Body of pancreas (tissue), 4 donors: ENCODE data around the gene ST6GALNAC3. TPM values are rescaled to one million over a fixed set of nuclear protein-coding genes. Genes with fewer than 3 reads are reported as not detected.

ENCODE experiments used
- ATAC-seq: fragments of 150-250 bp; one replicate; pipeline ENCODE4 v1.9.1; 2016
- DNase-seq, 4 donors: peaks; one replicate each; pipeline ENCODE4 v3.0.0-alpha.2; 2019
- H3K27ac ChIP-seq, 4 donors: fragments of 200-600 bp; sonication (generic); 1 replicate in 3 of 4; 2 replicates in 1 of 4; pipeline versions ENCODE4 v1.5.1 to v1.6.1; 2016 to 2019; ENCODE audit warnings: mild to moderate bottlenecking in 1 of 4, mixed read lengths in 1 of 4, moderate library complexity in 1 of 4
- H3K27me3 ChIP-seq, 2 donors: fragments of 200-600 bp; sonication (generic); one replicate each; pipeline ENCODE4 v1.6.0; 2016; ENCODE audit warnings: mild to moderate bottlenecking in 1 of 2
- H3K36me3 ChIP-seq, 2 donors: fragments of 200-600 bp; sonication (generic); replicated peaks in 1 of 2; 2 replicates each; pipeline ENCODE4 v1.5.1; 2016; ENCODE audit warnings: low read depth in 2 of 2; ENCODE audit not compliant: insufficient read depth in 1 of 2
- H3K4me1 ChIP-seq: fragments of 200-600 bp; sonication (generic); one replicate; pipeline ENCODE4 v1.6.0; 2016
- H3K4me3 ChIP-seq, 2 donors: fragments of 200-600 bp; sonication (generic); 1 replicate in 1 of 2; 2 replicates in 1 of 2; pipeline ENCODE4 v1.5.1; 2016 to 2019
- H3K9me3 ChIP-seq, 3 donors: fragments of 200-600 bp; sonication (generic); 1 replicate in 2 of 3; 2 replicates in 1 of 3; pipeline ENCODE4 v1.5.1; 2016
- CTCF ChIP-seq, 7 experiments: fragments of 450-650 bp in 4 of 7; fragments of 200-600 bp in 3 of 7; sonication (generic) in 3 of 7; IDR thresholded peaks; one replicate each; pipeline ENCODE4 v1.5.1; 2016 to 2019; ENCODE audit warnings: antibody characterized with exemption in 7 of 7
- POLR2A ChIP-seq, 3 donors: fragments of 450-650 bp; IDR thresholded peaks; one replicate each; pipeline ENCODE4 v1.6.1; 2016; ENCODE audit warnings: antibody characterized with exemption in 3 of 3, mild to moderate bottlenecking in 2 of 3
- WGBS, 2 donors: methylation state at CpG; one replicate each; pipeline ENCODE4 v1.1.5; 2017; 5-methylcytosine and 5-hydroxymethylcytosine counted together
- intact Hi-C: fragments of 100-400 bp; cut with DNase I; formaldehyde crosslinking; loops from one replicate; pipeline ENCODE4 v1.15.1; 2023
- total RNA-seq, 2 donors: library from RNA; depleted of rRNA; stranded (reverse); fragments of >200 nt; gene quantifications; one replicate each; pipeline ENCODE4 v1.1.0, GENCODE V29; 2016

Gene ST6GALNAC3
- total RNA-seq, 2 donors from 2014 or later: 1.3 to 2.3 TPM

- WGBS, 2 donors: 58 to 68% methylated on average over 4 of the region's 4 CpGs
- intact Hi-C loops: no loop called here
Measured at GRCh38 chr1:76156987-76157386, 82.4 kb downstream of the ST6GALNAC3 start.

GRCh38 chr1:76158126-76158525, 83.6 kb downstream of the ST6GALNAC3 start:
- TF ChIP-seq POLR2A (IDR thresholded peaks at IDR 0.05) (no peak), CTCF (IDR thresholded peaks at IDR 0.05) (no peak)
- intact Hi-C loops: no loop called here
- H3K9me3 ChIP-seq: no peaks in the 10 kb centered on the region
- ATAC-seq (no peak), DNase-seq (no peak)
- H3K27ac ChIP-seq: no peak overlapping the region
- H3K4me1 ChIP-seq: peaks cover 7% of the 10 kb centered on the region
- WGBS, 2 donors: 64 to 72% methylated on average over 4 of the region's 4 CpGs
- H3K36me3 ChIP-seq: no peaks in the 10 kb centered on the region
- H3K27me3 ChIP-seq: no peaks in the 10 kb centered on the region
- H3K4me3 ChIP-seq: no peak overlapping the region

More at GRCh38 chr1:76156987-76157386, 82.4 kb downstream of the ST6GALNAC3 start:
- Histone ChIP-seq H3K4me3 (no peak overlapping the region), H3K27me3 (no peaks in the 10 kb centered on the region), H3K9me3 (no peaks in the 10 kb centered on the region), H3K36me3 (no peaks in the 10 kb centered on the region), H3K4me1 (peaks cover 7% of the 10 kb centered on the region), H3K27ac (no peak overlapping the region)
- ATAC-seq (no peak), DNase-seq (no peak)
- TF ChIP-seq CTCF (IDR thresholded peaks at IDR 0.05) (no peak), POLR2A (IDR thresholded peaks at IDR 0.05) (no peak)

- H3K4me1 ChIP-seq: no peaks in the 10 kb centered on the region
- 68 to 82% methylated on average over 4 of the region's 4 CpGs for WGBS, 2 donors
- no peaks in the 10 kb centered on the region for H3K27me3 ChIP-seq
- no peak for ATAC-seq
- no peak for DNase-seq
- no peaks in the 10 kb centered on the region for H3K36me3 ChIP-seq
- H3K4me3 ChIP-seq: no peak overlapping the region
- no peak overlapping the region for H3K27ac ChIP-seq
- TF ChIP-seq CTCF (IDR thresholded peaks at IDR 0.05) (no peak), POLR2A (IDR thresholded peaks at IDR 0.05) (no peak)
- intact Hi-C loops: no loop called here
- no peaks in the 10 kb centered on the region for H3K9me3 ChIP-seq
Measured at GRCh38 chr1:76160225-76160624, 85.7 kb downstream of the ST6GALNAC3 start.

- no peaks in the 10 kb centered on the region for H3K9me3 ChIP-seq
- no peak overlapping the region for H3K27ac ChIP-seq
- TF ChIP-seq POLR2A (IDR thresholded peaks at IDR 0.05) (no peak), CTCF (IDR thresholded peaks at IDR 0.05) (no peak)
- ATAC-seq (no peak), DNase-seq (no peak)
- H3K36me3 ChIP-seq: no peaks in the 10 kb centered on the region
- no peaks in the 10 kb centered on the region for H3K4me1 ChIP-seq
- H3K4me3 ChIP-seq: no peak overlapping the region
- intact Hi-C loops: no loop called here
- 82 to 89% methylated on average over 2 of the region's 2 CpGs for WGBS, 2 donors
- no peaks in the 10 kb centered on the region for H3K27me3 ChIP-seq
Measured at GRCh38 chr1:76161451-76161850, 86.9 kb downstream of the ST6GALNAC3 start.

- no peak for ATAC-seq
- TF ChIP-seq CTCF (IDR thresholded peaks at IDR 0.05) (no peak), POLR2A (IDR thresholded peaks at IDR 0.05) (no peak)
- H3K4me1 ChIP-seq: no peaks in the 10 kb centered on the region
- H3K36me3 ChIP-seq: no peaks in the 10 kb centered on the region
- no peak overlapping the region for H3K27ac ChIP-seq
- no peak for DNase-seq
- 42 to 49% methylated on average over 5 of the region's 5 CpGs for whole genome bisulfite sequencing, 2 donors
- no peak overlapping the region for H3K4me3 ChIP-seq
- no peaks in the 10 kb centered on the region for H3K9me3 ChIP-seq
- intact Hi-C loops: no loop called here
- no peaks in the 10 kb centered on the region for H3K27me3 ChIP-seq
Measured at GRCh38 chr1:76162254-76162653, 87.7 kb downstream of the ST6GALNAC3 start.
